HL-60 (cell line): Measurements from ENCODE around the gene ACSM4.
"Not testable (repeated sequence)": the region's sequence is repeated elsewhere in the genome, so short reads cannot be mapped to it uniquely, and the experiment has no call there.

Experiments used
- DNase-seq, 2 experiments: peaks; one replicate each; pipeline ENCODE4 v3.0.0-alpha.2; 2010 to 2020; ENCODE audit warnings: low read depth in 1 of 2, low spot score in 1 of 2
- H3K27ac ChIP-seq: fragments of 250-450 bp; sonication (Bioruptor Pico); replicated peaks from 2 replicates; pipeline ENCODE4 v1.5.1; 2020; ENCODE audit warnings: mild to moderate bottlenecking, moderate library complexity
- H3K27me3 ChIP-seq: fragments of 250-450 bp; sonication (Bioruptor Pico); 2 replicates; pipeline ENCODE4 v1.5.1; 2021; ENCODE audit warnings: mild to moderate bottlenecking, moderate library complexity; ENCODE audit not compliant: insufficient read depth, poor library complexity, severe bottlenecking
- H3K4me3 ChIP-seq: replicated peaks from 2 replicates; pipeline ENCODE4 v1.5.1; 2011; ENCODE audit warnings: mild to moderate bottlenecking, control low read depth, low read length; ENCODE audit not compliant: insufficient read depth
- CTCF ChIP-seq: IDR thresholded peaks from one replicate; pipeline ENCODE4 v1.5.1; 2011; ENCODE audit warnings: low read length, control low read depth, inconsistent platforms; ENCODE audit not compliant: insufficient read depth
- GABPA ChIP-seq: IDR thresholded peaks from 2 replicates; pipeline ENCODE4 v1.6.1; 2012; ENCODE audit warnings: low read depth
- POLR2AphosphoS5 ChIP-seq: IDR thresholded peaks from 2 replicates; pipeline ENCODE4 v1.6.1; 2012; ENCODE audit warnings: low read depth
- SPI1 ChIP-seq: IDR thresholded peaks from 2 replicates; pipeline ENCODE4 v1.6.1; 2012; ENCODE audit warnings: low read depth, mild to moderate bottlenecking, borderline replicate concordance
- TF ChIP-seq, protein P1 (sequence below): IDR thresholded peaks from 2 replicates; pipeline ENCODE4 v1.6.1; 2012; ENCODE audit warnings: low read depth; ENCODE audit not compliant: insufficient replicate concordance

ACSM4 gene

DNA sequence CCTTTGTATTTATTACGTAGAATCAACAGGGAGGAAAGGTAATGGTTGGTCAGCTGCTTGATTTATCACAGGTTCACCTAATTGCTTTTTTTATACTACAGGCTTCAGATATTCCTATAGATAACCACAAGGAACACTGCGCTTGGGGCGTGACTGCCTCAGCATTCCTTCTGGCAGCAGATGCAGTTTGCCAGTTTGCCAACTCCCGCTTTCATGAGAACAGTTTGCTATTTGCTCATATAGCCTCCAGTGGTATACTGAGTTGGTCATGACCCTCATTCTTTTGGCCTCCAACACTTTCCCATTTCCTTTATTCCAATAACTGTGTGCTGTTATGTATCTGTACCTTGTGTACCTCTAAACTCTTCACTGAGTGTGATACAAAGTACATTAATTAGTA is 38.6 kb upstream of the ACSM4 start:
- TF ChIP-seq GABPA: no peak
- DNase-seq: no peak
- Histone ChIP-seq H3K4me3 (no peak overlapping the region), H3K27ac (no peak overlapping the region), H3K27me3 (peaks cover 4% of the 10 kb centered on the region)

- DNase-seq: no peak
- peaks cover 4% of the 10 kb centered on the region for H3K27me3 ChIP-seq
- no peak for TF ChIP-seq CTCF
- TF ChIP-seq POLR2AphosphoS5: no peak
- TF ChIP-seq GABPA: no peak
- TF ChIP-seq, protein P1, sequence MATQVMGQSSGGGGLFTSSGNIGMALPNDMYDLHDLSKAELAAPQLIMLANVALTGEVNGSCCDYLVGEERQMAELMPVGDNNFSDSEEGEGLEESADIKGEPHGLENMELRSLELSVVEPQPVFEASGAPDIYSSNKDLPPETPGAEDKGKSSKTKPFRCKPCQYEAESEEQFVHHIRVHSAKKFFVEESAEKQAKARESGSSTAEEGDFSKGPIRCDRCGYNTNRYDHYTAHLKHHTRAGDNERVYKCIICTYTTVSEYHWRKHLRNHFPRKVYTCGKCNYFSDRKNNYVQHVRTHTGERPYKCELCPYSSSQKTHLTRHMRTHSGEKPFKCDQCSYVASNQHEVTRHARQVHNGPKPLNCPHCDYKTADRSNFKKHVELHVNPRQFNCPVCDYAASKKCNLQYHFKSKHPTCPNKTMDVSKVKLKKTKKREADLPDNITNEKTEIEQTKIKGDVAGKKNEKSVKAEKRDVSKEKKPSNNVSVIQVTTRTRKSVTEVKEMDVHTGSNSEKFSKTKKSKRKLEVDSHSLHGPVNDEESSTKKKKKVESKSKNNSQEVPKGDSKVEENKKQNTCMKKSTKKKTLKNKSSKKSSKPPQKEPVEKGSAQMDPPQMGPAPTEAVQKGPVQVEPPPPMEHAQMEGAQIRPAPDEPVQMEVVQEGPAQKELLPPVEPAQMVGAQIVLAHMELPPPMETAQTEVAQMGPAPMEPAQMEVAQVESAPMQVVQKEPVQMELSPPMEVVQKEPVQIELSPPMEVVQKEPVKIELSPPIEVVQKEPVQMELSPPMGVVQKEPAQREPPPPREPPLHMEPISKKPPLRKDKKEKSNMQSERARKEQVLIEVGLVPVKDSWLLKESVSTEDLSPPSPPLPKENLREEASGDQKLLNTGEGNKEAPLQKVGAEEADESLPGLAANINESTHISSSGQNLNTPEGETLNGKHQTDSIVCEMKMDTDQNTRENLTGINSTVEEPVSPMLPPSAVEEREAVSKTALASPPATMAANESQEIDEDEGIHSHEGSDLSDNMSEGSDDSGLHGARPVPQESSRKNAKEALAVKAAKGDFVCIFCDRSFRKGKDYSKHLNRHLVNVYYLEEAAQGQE: no peak
- no peak for TF ChIP-seq SPI1
- no peak overlapping the region for H3K4me3 ChIP-seq
- no peak overlapping the region for H3K27ac ChIP-seq
Observed at GRCh38 chr12:7269273-7269672, 34.6 kb upstream of the ACSM4 start.

GRCh38 chr12:7271893-7272514 is 31.9 kb upstream of the ACSM4 start:
- peaks cover 8% of the 10 kb centered on the region for H3K27me3 ChIP-seq
- H3K27ac ChIP-seq: no peak overlapping the region
- no peak for DNase-seq
- TF ChIP-seq POLR2AphosphoS5 (no peak), CTCF (no peak), GABPA (no peak), SPI1 (no peak)
- TF ChIP-seq, protein P1: no peak
- H3K4me3 ChIP-seq: no peak overlapping the region

GRCh38 chr12:7275482-7275881 is 28.4 kb upstream of the ACSM4 start:
- not testable (repeated sequence) for DNase-seq, H3K27me3 ChIP-seq, H3K4me3 ChIP-seq, H3K27ac ChIP-seq

DNA sequence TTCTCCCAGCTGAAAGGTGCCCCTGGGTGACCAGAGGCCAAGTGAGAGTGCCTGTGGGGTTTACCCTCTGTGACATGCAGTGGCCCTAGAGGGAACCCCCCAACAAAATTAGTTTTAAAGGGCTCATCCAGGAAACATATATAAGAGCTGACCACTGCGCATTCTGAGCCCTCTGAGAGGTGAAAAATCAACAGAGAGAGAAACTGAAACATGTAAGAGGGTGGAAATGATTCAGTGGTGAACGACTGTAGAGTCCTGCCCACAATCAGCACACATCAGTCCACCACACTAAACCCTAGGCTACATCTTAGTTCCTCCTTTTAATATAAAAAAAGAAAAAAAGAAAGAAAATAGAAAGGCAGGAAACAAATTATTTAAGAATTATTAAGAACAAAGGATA is 21.0 kb upstream of the ACSM4 start:
- no peak for TF ChIP-seq CTCF
- no peak for TF ChIP-seq POLR2AphosphoS5
- TF ChIP-seq, protein P1: no peak
- TF ChIP-seq SPI1: no peak
- no peak for TF ChIP-seq GABPA
- Histone ChIP-seq H3K27me3 (no peaks in the 10 kb centered on the region), H3K27ac (no peak overlapping the region), H3K4me3 (no peak overlapping the region)
- no peak for DNase-seq
